ENCODE measurements around the gene PKN1.
"Not testable (repeated sequence)": the region's sequence is repeated elsewhere in the genome, so short reads cannot be mapped to it uniquely, and the experiment has no call there.

Gene PKN1

DNA sequence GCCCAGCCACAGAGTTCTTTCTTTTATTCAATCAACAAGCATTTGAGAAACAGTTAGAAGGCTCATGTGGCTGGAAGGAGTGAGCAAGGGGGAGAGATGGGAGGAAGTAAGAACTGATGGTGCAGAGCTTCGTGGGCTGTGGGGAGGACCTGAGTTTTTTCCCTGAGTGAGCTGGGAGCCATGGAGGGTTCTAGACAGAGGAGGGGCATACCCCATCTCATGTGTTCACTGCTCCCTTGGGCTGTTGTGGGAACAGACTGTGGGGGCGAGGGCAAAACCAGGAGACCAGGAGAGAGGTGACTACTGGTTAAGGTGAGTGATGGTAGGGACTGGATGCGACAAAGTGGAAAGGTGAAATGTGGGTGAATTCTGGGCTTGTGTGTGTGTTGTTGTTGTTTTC is 2.4 kb upstream of the PKN1 start:
- DNase-seq (ENCODE audit: low read depth) = no peak

- DNase-seq (ENCODE audit: low read depth) = peak; percentile 33
Observed at GRCh38 chr19:14433554-14434501, 722 bp downstream of the PKN1 start.

DNA sequence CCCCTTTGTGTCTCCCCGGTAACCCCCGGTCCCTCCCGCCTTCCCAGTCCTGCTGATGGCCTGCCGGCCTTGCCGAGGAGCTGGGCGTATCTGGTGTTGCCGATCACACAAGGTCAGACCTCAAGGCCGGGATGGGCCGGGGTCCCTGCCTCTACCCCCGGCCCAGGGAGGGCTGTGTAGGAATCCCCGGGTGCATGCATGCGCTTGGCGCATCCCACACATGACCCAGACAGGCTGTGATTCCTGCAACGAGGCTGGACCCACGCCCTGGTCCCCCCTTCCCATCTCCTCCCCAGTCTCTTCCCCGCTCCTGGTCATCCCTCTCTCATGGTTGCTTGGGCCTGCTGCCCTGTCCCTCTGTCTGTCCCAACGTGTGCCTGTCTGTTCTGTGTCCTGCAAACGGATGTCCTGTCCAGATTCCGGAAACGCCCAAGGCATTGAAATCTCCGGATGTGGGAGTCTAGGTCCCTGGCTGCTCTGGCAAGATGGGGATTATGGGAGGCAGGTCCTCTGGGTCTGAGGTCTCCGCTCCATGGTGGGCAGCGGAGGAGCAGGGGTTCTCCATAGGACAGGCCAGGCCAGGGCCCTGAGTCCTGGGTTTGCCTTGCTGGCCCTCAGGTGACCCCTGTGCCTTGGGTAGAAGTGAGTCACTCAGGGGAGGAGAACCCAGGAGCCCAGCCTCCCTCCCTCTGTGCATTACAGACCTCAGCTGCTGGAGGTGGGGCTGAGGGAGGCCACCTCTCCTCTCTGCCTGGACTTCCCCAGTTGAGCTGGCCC is 1.6 kb downstream of the PKN1 start:
- no peak for DNase-seq (ENCODE audit: low read depth)

DNA sequence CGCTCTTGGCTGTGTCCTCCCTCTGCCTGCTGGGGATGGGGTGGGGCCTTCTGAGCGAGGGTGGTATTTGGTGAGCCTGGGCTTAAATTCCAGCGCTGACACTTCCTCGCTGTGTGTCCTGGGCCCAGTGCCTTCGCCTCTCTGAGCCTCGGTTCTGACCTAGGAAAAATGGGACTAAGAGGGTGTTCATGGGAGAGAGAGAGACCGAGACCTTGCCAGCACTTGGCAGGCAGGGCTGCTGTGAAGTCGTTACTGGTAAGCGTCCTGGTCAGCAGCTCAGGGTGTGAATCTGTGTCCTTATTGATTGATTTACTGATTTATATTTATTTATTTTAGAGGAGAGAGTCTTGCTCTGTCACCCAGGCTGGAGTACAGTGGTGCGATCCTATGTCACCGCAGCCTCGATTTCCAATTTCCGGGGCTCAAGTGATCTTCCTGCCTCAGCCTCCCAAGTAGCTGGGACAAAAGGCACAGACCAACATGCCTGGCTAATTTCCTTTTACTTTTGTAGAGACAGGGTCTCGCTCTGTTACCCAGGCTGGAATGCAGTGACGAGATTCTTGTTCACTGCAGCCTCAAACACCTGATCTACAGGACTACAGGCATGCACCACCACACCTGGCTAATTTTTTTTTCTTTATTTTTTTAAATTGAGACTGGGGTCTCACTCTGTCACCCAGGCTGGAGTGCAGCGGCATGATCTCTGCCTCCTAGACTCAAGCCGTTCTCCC is 2.4 kb downstream of the PKN1 start:
- no peak for DNase-seq (ENCODE audit: low read depth)

DNA sequence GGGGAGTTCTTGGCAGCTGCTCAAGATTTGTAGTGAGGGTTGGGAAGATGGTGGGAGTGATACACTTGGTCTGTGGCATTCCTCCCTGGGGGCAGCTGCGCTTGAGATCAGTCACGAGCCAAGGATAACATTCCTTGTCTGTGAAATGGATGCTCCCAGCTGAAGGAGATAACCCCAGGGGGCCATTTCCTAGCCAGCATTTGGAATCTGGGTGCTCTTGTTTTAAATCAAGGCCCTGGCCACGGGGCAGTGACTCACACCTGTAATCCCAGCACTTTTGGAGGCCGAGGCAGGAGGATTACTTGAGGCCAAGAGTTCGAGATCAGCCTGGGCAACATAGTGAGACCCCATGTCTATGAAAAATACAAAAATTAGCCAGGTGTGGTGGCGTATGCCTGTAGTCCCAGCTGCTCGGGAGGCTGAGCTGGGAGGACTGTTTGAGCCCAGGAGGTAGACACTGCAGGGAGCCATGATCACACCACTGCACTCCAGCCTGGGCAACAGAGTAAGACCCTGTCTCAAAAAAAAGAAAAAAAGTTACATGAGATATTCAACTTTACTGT is 4.6 kb downstream of the PKN1 start:
- DNase-seq (ENCODE audit: low read depth) = no peak

- DNase-seq (ENCODE audit: low read depth) = no peak
Observed at GRCh38 chr19:14439014-14439413, 5.9 kb downstream of the PKN1 start.

- DNase-seq (ENCODE audit: low read depth) = peak; percentile 59
Observed at GRCh38 chr19:14440049-14440448, 6.9 kb downstream of the PKN1 start.

GRCh38 chr19:14441041-14441938 is 8.2 kb downstream of the PKN1 start:
- no peak for DNase-seq (ENCODE audit: low read depth)

- no peak for DNase-seq (ENCODE audit: low read depth)
Observed at GRCh38 chr19:14442891-14443631, 10.0 kb downstream of the PKN1 start.

DNA sequence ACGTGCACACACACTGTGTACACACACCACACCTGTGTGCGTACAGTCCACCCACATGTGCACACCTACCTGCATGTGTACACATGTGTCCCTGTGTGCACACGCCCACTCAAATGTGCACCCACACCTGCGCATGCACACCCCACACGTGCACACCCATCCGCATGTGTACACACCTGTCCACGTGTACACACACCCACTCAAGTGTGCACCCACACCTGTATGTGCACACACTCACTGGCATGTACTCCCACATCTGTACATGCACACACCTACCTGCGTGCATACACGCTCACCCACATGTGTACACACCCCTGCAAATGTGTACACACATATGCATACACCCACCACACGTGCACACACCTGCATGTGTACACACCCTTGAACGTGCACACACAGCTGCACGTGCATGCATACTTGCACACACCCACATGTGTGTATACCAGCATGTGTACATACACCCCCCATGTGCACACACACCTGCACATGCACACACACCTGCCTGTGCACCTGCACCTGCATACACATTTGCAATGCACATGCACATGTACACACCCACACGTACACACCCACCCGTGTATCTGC is 10.6 kb downstream of the PKN1 start:
- no peak for DNase-seq (ENCODE audit: low read depth)

DNA sequence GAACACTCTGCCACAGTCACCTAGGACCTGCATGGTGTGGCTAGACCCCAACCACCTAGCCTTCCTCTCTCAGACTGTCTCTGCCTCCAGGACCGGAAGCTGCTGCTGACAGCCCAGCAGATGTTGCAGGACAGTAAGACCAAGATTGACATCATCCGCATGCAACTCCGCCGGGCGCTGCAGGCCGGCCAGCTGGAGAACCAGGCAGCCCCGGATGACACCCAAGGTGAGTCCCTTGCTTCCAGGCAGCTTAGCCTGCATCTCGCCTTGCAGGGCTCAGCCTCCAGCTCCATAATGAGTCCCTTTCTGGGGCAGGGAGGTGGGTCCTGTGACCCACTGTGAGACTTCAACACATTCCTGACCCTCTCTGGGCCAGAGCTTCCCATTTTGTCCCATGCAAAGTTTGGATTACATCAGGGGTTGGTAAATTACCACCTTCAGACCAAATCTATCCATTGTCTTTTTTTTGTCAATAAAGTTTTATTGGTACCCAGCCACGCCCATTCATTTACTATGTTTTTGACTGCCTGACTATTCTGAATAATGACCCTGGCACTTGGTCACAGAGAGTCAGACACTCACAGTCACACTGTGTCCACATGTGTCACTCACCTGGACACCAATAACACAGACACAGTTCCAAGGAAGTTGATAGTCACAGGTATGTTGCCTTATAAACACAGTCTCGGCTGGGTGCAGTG is 13.4 kb downstream of the PKN1 start:
- DNase-seq (ENCODE audit: low read depth) = no peak

DNA sequence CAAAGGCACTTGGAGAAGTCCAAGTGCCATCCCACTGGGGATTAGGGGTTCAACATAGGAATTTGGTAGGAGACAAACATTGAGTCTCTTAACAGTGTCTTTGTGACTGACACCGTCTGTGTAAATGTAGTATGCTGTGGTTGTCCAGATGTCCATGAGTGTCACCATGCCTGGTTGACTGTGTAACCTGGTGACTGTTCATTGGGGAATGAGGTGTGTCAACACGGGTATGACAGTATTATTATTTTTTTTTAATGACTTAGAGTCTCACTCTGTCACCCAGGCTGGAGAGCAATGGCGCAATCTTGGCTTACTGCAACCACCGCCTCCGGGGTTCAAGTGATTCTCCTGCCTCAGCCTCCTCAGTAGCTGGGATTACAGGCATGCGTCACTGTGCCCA is 16.2 kb downstream of the PKN1 start:
- DNase-seq (ENCODE audit: low read depth) = no peak

- peak; percentile 49 for DNase-seq (ENCODE audit: low read depth)
Observed at GRCh38 chr19:14450168-14450874, 17.2 kb downstream of the PKN1 start.

GRCh38 chr19:14450876-14451275 is 17.8 kb downstream of the PKN1 start:
- DNase-seq (ENCODE audit: low read depth) = no peak

- not testable (repeated sequence) for DNase-seq (ENCODE audit: low read depth)
Observed at GRCh38 chr19:14452303-14452702, 19.2 kb downstream of the PKN1 start.

DNA sequence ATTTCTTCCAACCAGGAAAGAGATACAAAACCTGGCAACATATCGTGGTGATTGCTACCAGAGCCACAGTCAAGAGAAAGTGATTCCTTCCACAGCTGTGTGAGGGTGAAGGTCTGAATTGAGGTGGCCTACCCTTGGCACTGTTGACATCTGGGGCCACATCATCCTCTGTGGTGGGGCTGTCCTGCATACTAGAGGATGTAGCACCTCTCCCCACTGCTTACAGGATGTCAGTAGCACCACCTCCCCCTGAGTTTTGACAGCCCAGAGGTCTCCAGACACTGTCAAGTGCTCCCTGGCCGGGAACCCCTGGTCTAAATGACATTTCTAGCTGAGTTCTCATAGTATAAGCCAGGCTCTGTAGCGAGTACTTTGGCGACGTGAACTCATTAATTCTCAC is 26.6 kb downstream of the PKN1 start:
- no peak for DNase-seq (ENCODE audit: low read depth)

DNA sequence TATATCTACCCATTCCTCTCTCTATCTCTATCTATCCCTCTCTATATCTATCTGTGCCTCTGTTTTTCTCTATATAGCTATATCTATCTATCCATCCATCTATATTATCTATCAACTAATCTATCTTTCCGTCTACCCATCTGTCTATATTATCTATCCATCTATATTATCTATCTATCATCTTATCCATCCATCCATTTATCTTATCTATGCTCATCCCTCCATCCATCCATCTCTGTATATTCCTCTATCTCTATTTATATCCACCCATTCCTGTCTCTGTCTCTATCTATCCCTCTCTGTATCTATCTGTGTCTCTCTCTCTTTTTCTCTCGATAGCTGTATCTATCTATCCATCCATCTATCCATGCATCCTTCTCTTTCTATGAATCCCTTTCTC is 27.8 kb downstream of the PKN1 start:
- no peak for DNase-seq (ENCODE audit: low read depth)

GRCh38 chr19:14462401-14462800 is 29.3 kb downstream of the PKN1 start:
- not testable (repeated sequence) for DNase-seq (ENCODE audit: low read depth)

- no peak for DNase-seq (ENCODE audit: low read depth)
Observed at GRCh38 chr19:14463747-14464146, 30.6 kb downstream of the PKN1 start.

Measured in T follicular helper cell (primary cell).